ENCODE data around the gene TSPAN13. TPM values are rescaled to one million over a fixed set of nuclear protein-coding genes. Genes with fewer than 3 reads are reported as not detected.

TSPAN13 gene
- total and polyA plus RNA-seq, 5 donors from 2014 or later = 0.10 to 1.0 (median 0.32) TPM

- DNase-seq (no peak), ATAC-seq (ENCODE audit: low read depth in 2 of 2) (no peak)
- Mint-ChIP-seq H3K4me1 (no peaks in the 10 kb centered on the region), H3K36me3 (no peaks in the 10 kb centered on the region), H3K27me3 (peaks cover 17% of the 10 kb centered on the region), H3K27ac (no peak overlapping the region), H3K4me3 (no peak overlapping the region), H3K9me3 (peaks cover 0 to 6% (median 0%) of the 10 kb centered on the region in 7 donors)
- H3K4me3 ChIP-seq (ENCODE audit: low read depth, low read length) = no peak overlapping the region
- H3K4me1 ChIP-seq (ENCODE audit: control insufficient read depth, insufficient read depth, low read length, poor library complexity, severe bottlenecking) = no peaks in the 10 kb centered on the region
- no peak overlapping the region for H3K27ac ChIP-seq (ENCODE audit: insufficient read depth, low read length, poor library complexity, severe bottlenecking)
- peaks cover 3% of the 10 kb centered on the region for H3K27me3 ChIP-seq (ENCODE audit: control insufficient read depth, insufficient read depth, low read length)
- no peaks in the 10 kb centered on the region for H3K36me3 ChIP-seq (ENCODE audit: control insufficient read depth, insufficient read depth, low read length)
- H3K9me3 ChIP-seq (ENCODE audit: control insufficient read depth in 2 of 2, low read length in 2 of 2) = no peaks in the 10 kb centered on the region
Observed at GRCh38 chr7:16813232-16813616, 59.7 kb downstream of the TSPAN13 start.

GRCh38 chr7:16815001-16815400 lies 61.4 kb downstream of the TSPAN13 start:
- Mint-ChIP-seq H3K36me3 (no peaks in the 10 kb centered on the region), H3K27me3 (peaks cover 11% of the 10 kb centered on the region), H3K27ac (no peak overlapping the region), H3K9me3 (peaks cover 0 to 6% (median 0%) of the 10 kb centered on the region in 7 donors), H3K4me3 (no peak overlapping the region), H3K4me1 (no peaks in the 10 kb centered on the region)
- Histone ChIP-seq H3K27me3 (ENCODE audit: control insufficient read depth, insufficient read depth, low read length) (no peaks in the 10 kb centered on the region), H3K4me1 (ENCODE audit: control insufficient read depth, insufficient read depth, low read length, poor library complexity, severe bottlenecking) (no peaks in the 10 kb centered on the region), H3K36me3 (ENCODE audit: control insufficient read depth, insufficient read depth, low read length) (no peaks in the 10 kb centered on the region), H3K4me3 (ENCODE audit: low read depth, low read length) (no peak overlapping the region), H3K27ac (ENCODE audit: insufficient read depth, low read length, poor library complexity, severe bottlenecking) (no peak overlapping the region), H3K9me3 (ENCODE audit: control insufficient read depth in 2 of 2, low read length in 2 of 2) (no peaks in the 10 kb centered on the region)
- ATAC-seq (ENCODE audit: low read depth in 2 of 2) = no peak
- DNase-seq = no peak

- Histone ChIP-seq H3K27ac (ENCODE audit: insufficient read depth, low read length, poor library complexity, severe bottlenecking) (no peak overlapping the region), H3K9me3 (ENCODE audit: control insufficient read depth in 2 of 2, low read length in 2 of 2) (no peaks in the 10 kb centered on the region), H3K27me3 (ENCODE audit: control insufficient read depth, insufficient read depth, low read length) (no peaks in the 10 kb centered on the region), H3K36me3 (ENCODE audit: control insufficient read depth, insufficient read depth, low read length) (no peaks in the 10 kb centered on the region), H3K4me3 (ENCODE audit: low read depth, low read length) (no peak overlapping the region), H3K4me1 (ENCODE audit: control insufficient read depth, insufficient read depth, low read length, poor library complexity, severe bottlenecking) (no peaks in the 10 kb centered on the region)
- ATAC-seq (ENCODE audit: low read depth in 2 of 2) = no peak
- Mint-ChIP-seq H3K4me1 (no peaks in the 10 kb centered on the region), H3K9me3 (peaks cover 0 to 6% (median 0%) of the 10 kb centered on the region in 7 donors), H3K27me3 (peaks cover 11% of the 10 kb centered on the region), H3K27ac (no peak overlapping the region), H3K4me3 (no peak overlapping the region), H3K36me3 (no peaks in the 10 kb centered on the region)
- no peak for DNase-seq
Observed at GRCh38 chr7:16816824-16817223, 63.3 kb downstream of the TSPAN13 start.

GRCh38 chr7:16817536-16817935 lies 64.0 kb downstream of the TSPAN13 start:
- Histone ChIP-seq H3K27me3 (ENCODE audit: control insufficient read depth, insufficient read depth, low read length) (no peaks in the 10 kb centered on the region), H3K36me3 (ENCODE audit: control insufficient read depth, insufficient read depth, low read length) (no peaks in the 10 kb centered on the region), H3K9me3 (ENCODE audit: control insufficient read depth in 2 of 2, low read length in 2 of 2) (no peaks in the 10 kb centered on the region), H3K4me3 (ENCODE audit: low read depth, low read length) (no peak overlapping the region), H3K27ac (ENCODE audit: insufficient read depth, low read length, poor library complexity, severe bottlenecking) (no peak overlapping the region), H3K4me1 (ENCODE audit: control insufficient read depth, insufficient read depth, low read length, poor library complexity, severe bottlenecking) (no peaks in the 10 kb centered on the region)
- H3K4me1 Mint-ChIP-seq = no peaks in the 10 kb centered on the region
- no peaks in the 10 kb centered on the region for H3K36me3 Mint-ChIP-seq
- H3K27ac Mint-ChIP-seq = no peak overlapping the region
- H3K4me3 Mint-ChIP-seq = no peak overlapping the region
- peaks cover 0 to 6% (median 0%) of the 10 kb centered on the region in 7 donors for H3K9me3 Mint-ChIP-seq
- DNase-seq (no peak), ATAC-seq (ENCODE audit: low read depth in 2 of 2) (no peak)
- peaks cover 11% of the 10 kb centered on the region for H3K27me3 Mint-ChIP-seq

GRCh38 chr7:16818732-16819131 lies 65.2 kb downstream of the TSPAN13 start:
- H3K9me3 Mint-ChIP-seq = peaks cover 0 to 6% (median 0%) of the 10 kb centered on the region in 7 donors
- H3K36me3 ChIP-seq (ENCODE audit: control insufficient read depth, insufficient read depth, low read length) = no peaks in the 10 kb centered on the region
- DNase-seq = no peak
- no peak overlapping the region for H3K27ac ChIP-seq (ENCODE audit: insufficient read depth, low read length, poor library complexity, severe bottlenecking)
- H3K27me3 Mint-ChIP-seq = peaks cover 8% of the 10 kb centered on the region
- no peaks in the 10 kb centered on the region for H3K4me1 ChIP-seq (ENCODE audit: control insufficient read depth, insufficient read depth, low read length, poor library complexity, severe bottlenecking)
- no peak overlapping the region for H3K4me3 ChIP-seq (ENCODE audit: low read depth, low read length)
- H3K36me3 Mint-ChIP-seq = no peaks in the 10 kb centered on the region
- H3K4me1 Mint-ChIP-seq = no peaks in the 10 kb centered on the region
- H3K4me3 Mint-ChIP-seq = no peak overlapping the region
- H3K9me3 ChIP-seq (ENCODE audit: control insufficient read depth in 2 of 2, low read length in 2 of 2) = no peaks in the 10 kb centered on the region
- H3K27me3 ChIP-seq (ENCODE audit: control insufficient read depth, insufficient read depth, low read length) = no peaks in the 10 kb centered on the region
- ATAC-seq (ENCODE audit: low read depth in 2 of 2) = no peak
- H3K27ac Mint-ChIP-seq = no peak overlapping the region

- H3K4me3 Mint-ChIP-seq = no peak overlapping the region
- H3K9me3 Mint-ChIP-seq = peaks cover 0 to 5% (median 0%) of the 10 kb centered on the region in 7 donors
- DNase-seq = no peak
- H3K27me3 Mint-ChIP-seq = no peaks in the 10 kb centered on the region
- Histone ChIP-seq H3K36me3 (ENCODE audit: control insufficient read depth, insufficient read depth, low read length) (no peaks in the 10 kb centered on the region), H3K4me3 (ENCODE audit: low read depth, low read length) (no peak overlapping the region), H3K27ac (ENCODE audit: insufficient read depth, low read length, poor library complexity, severe bottlenecking) (no peak overlapping the region), H3K4me1 (ENCODE audit: control insufficient read depth, insufficient read depth, low read length, poor library complexity, severe bottlenecking) (no peaks in the 10 kb centered on the region), H3K27me3 (ENCODE audit: control insufficient read depth, insufficient read depth, low read length) (peaks cover 4% of the 10 kb centered on the region), H3K9me3 (ENCODE audit: control insufficient read depth in 2 of 2, low read length in 2 of 2) (no peaks in the 10 kb centered on the region)
- no peaks in the 10 kb centered on the region for H3K4me1 Mint-ChIP-seq
- no peak for ATAC-seq (ENCODE audit: low read depth in 2 of 2)
- H3K36me3 Mint-ChIP-seq = no peaks in the 10 kb centered on the region
- no peak overlapping the region for H3K27ac Mint-ChIP-seq
Observed at GRCh38 chr7:16822029-16822428, 68.5 kb downstream of the TSPAN13 start.

GRCh38 chr7:16826060-16826459 lies 72.5 kb downstream of the TSPAN13 start:
- Histone ChIP-seq H3K4me1 (ENCODE audit: control insufficient read depth, insufficient read depth, low read length, poor library complexity, severe bottlenecking) (no peaks in the 10 kb centered on the region), H3K4me3 (ENCODE audit: low read depth, low read length) (no peak overlapping the region), H3K27me3 (ENCODE audit: control insufficient read depth, insufficient read depth, low read length) (peaks cover 4% of the 10 kb centered on the region), H3K36me3 (ENCODE audit: control insufficient read depth, insufficient read depth, low read length) (no peaks in the 10 kb centered on the region), H3K9me3 (ENCODE audit: control insufficient read depth in 2 of 2, low read length in 2 of 2) (no peaks in the 10 kb centered on the region), H3K27ac (ENCODE audit: insufficient read depth, low read length, poor library complexity, severe bottlenecking) (no peak overlapping the region)
- ATAC-seq (ENCODE audit: low read depth in 2 of 2) (no peak), DNase-seq (no peak)
- H3K4me3 Mint-ChIP-seq = no peak overlapping the region
- H3K27ac Mint-ChIP-seq = no peak overlapping the region
- H3K36me3 Mint-ChIP-seq = no peaks in the 10 kb centered on the region
- H3K4me1 Mint-ChIP-seq = no peaks in the 10 kb centered on the region
- peaks cover 0 to 8% (median 5%) of the 10 kb centered on the region in 7 donors for H3K9me3 Mint-ChIP-seq
- H3K27me3 Mint-ChIP-seq = no peaks in the 10 kb centered on the region

GRCh38 chr7:16833373-16833772 lies 79.8 kb downstream of the TSPAN13 start:
- Mint-ChIP-seq H3K36me3 (no peaks in the 10 kb centered on the region), H3K27ac (no peak overlapping the region), H3K4me1 (no peaks in the 10 kb centered on the region), H3K4me3 (no peak overlapping the region), H3K9me3 (peaks cover 0 to 6% (median 0%) of the 10 kb centered on the region in 7 donors), H3K27me3 (peaks cover 19% of the 10 kb centered on the region)
- Histone ChIP-seq H3K9me3 (ENCODE audit: control insufficient read depth in 2 of 2, low read length in 2 of 2) (no peaks in the 10 kb centered on the region), H3K4me1 (ENCODE audit: control insufficient read depth, insufficient read depth, low read length, poor library complexity, severe bottlenecking) (no peaks in the 10 kb centered on the region), H3K27ac (ENCODE audit: insufficient read depth, low read length, poor library complexity, severe bottlenecking) (no peak overlapping the region), H3K4me3 (ENCODE audit: low read depth, low read length) (no peak overlapping the region), H3K27me3 (ENCODE audit: control insufficient read depth, insufficient read depth, low read length) (no peaks in the 10 kb centered on the region), H3K36me3 (ENCODE audit: control insufficient read depth, insufficient read depth, low read length) (no peaks in the 10 kb centered on the region)
- no peak for DNase-seq
- ATAC-seq (ENCODE audit: low read depth in 2 of 2) = no peak
